CD4-positive, CD25-positive, alpha-beta regulatory T cell (primary cell): ENCODE results near the gene ARHGAP30. TPM values are rescaled to one million over a fixed set of nuclear protein-coding genes. Genes with fewer than 3 reads are reported as not detected.
"Not testable (repeated sequence)": the region's sequence is repeated elsewhere in the genome, so short reads cannot be mapped to it uniquely, and the experiment has no call there.

ENCODE experiments used
- ATAC-seq, 2 donors: fragments of 150-1000 bp; cut with Tn5 transposase; one replicate each; pipeline ENCODE4 v1.10.0; 2021; ENCODE audit warnings: low read depth in 2 of 2, moderate number of reproducible peaks in 2 of 2, moderate library complexity in 1 of 2
- DNase-seq, 3 donors: peaks; one replicate each; pipeline versions ENCODE4 v3.0.0 to v3.0.0-alpha.2; 2012 to 2022; ENCODE audit warnings: mixed read lengths in 1 of 3
- H3K27ac ChIP-seq: one replicate; pipeline ENCODE4 v1.7.0; 2013; ENCODE audit warnings: mild to moderate bottlenecking, low read length; ENCODE audit not compliant: insufficient read depth, poor library complexity, severe bottlenecking
- H3K27me3 ChIP-seq: one replicate; pipeline ENCODE4 v1.7.0; 2013; ENCODE audit warnings: low read length; ENCODE audit not compliant: control insufficient read depth, insufficient read depth
- H3K36me3 ChIP-seq: one replicate; pipeline ENCODE4 v1.7.0; 2013; ENCODE audit warnings: mild to moderate bottlenecking, low read length, moderate library complexity; ENCODE audit not compliant: control insufficient read depth, insufficient read depth
- H3K4me1 ChIP-seq: 2 replicates; pipeline ENCODE4 v1.7.0; 2013; ENCODE audit warnings: mild to moderate bottlenecking, low read length; ENCODE audit not compliant: insufficient read depth, control insufficient read depth, poor library complexity, severe bottlenecking
- H3K4me3 ChIP-seq: one replicate; pipeline ENCODE4 v1.7.0; 2013; ENCODE audit warnings: low read depth, mild to moderate bottlenecking, low read length, moderate library complexity
- H3K9me3 ChIP-seq, 2 experiments: 1 replicate in 1 of 2; 2 replicates in 1 of 2; pipeline ENCODE4 v1.7.0; 2013; ENCODE audit warnings: low read length in 2 of 2, mild to moderate bottlenecking in 1 of 2, moderate library complexity in 1 of 2; ENCODE audit not compliant: control insufficient read depth in 2 of 2
- H3K27ac Mint-ChIP-seq, 3 donors: one replicate each; pipeline ENCODE4 v1.8.0; 2020 to 2022; ENCODE audit warnings: mild to moderate bottlenecking in 3 of 3, mixed read lengths in 3 of 3, moderate library complexity in 2 of 3
- H3K27me3 Mint-ChIP-seq: one replicate; pipeline ENCODE4 v1.8.0; 2022; ENCODE audit warnings: mild to moderate bottlenecking, mixed read lengths
- H3K36me3 Mint-ChIP-seq: one replicate; pipeline ENCODE4 v1.8.0; 2020; ENCODE audit warnings: mixed read lengths
- H3K4me1 Mint-ChIP-seq, 4 donors: one replicate each; pipeline ENCODE4 v1.8.0; 2020 to 2022; ENCODE audit warnings: mixed read lengths in 4 of 4, mild to moderate bottlenecking in 1 of 4
- H3K4me3 Mint-ChIP-seq, 4 donors: one replicate each; pipeline ENCODE4 v1.8.0; 2020 to 2022; ENCODE audit warnings: mild to moderate bottlenecking in 4 of 4, mixed read lengths in 4 of 4, moderate library complexity in 3 of 4
- H3K9me3 Mint-ChIP-seq, 7 donors: one replicate each; pipeline ENCODE4 v1.8.0; 2020 to 2022; ENCODE audit warnings: mixed read lengths in 7 of 7, mild to moderate bottlenecking in 3 of 7, moderate library complexity in 2 of 7
- polyA plus RNA-seq, 4 donors: library from polyadenylated mRNA; unstranded; fragments of 300-500 nt; fragmentation: Illumina TruSeq; gene quantifications; one replicate each; pipeline ENCODE4 v1.2.3, GENCODE V29; 2021
- total RNA-seq: library from RNA; stranded (reverse); gene quantifications from one replicate; pipeline ENCODE4 v1.2.3, GENCODE V29; 2022

Gene ARHGAP30
- total RNA-seq (204 TPM), polyA plus RNA-seq (100 to 1,000 TPM; 144 to 159 (median 151) TPM)

- no peaks in the 10 kb centered on the region for H3K9me3 Mint-ChIP-seq
- Histone ChIP-seq H3K9me3 (no peaks in the 10 kb centered on the region), H3K27ac (peak within 1 kb of the TSS; percentile 89), H3K4me1 (peaks cover 64% of the 10 kb centered on the region), H3K4me3 (peak within 1 kb of the TSS; percentile 97), H3K36me3 (peaks cover 11% of the 10 kb centered on the region), H3K27me3 (no peaks in the 10 kb centered on the region)
- H3K27me3 Mint-ChIP-seq = no peaks in the 10 kb centered on the region
- ATAC-seq (peak; percentile 86 to 89), DNase-seq (peak; percentile 76 to 98 (median 90))
- peaks cover 13% of the 10 kb centered on the region for H3K36me3 Mint-ChIP-seq
- peak within 1 kb of the TSS; percentile 97 to 100 (median 99) for H3K27ac Mint-ChIP-seq
- H3K4me3 Mint-ChIP-seq = peak within 1 kb of the TSS; percentile 97 to 100 (median 98)
- peaks cover 5 to 60% (median 27%) of the 10 kb centered on the region in 4 donors for H3K4me1 Mint-ChIP-seq
Observed at GRCh38 chr1:161069731-161070270, at the start of gene ARHGAP30. Gene ARHGAP30 (minus strand): TSS chr1:161069891. CDS start chr1:161069624, 267 bp downstream.

GRCh38 chr1:161117759-161118581, 48.3 kb upstream of the ARHGAP30 start, which contains the start of the genes NIT1 and PFDN2:
Gene NIT1 (plus strand): TSS chr1:161118105. CDS start chr1:161118177, 72 bp downstream.
Gene PFDN2 (minus strand): TSS chr1:161118037. CDS start chr1:161118026, 11 bp downstream.
- DNase-seq (peak; percentile 82 to 91 (median 87)), ATAC-seq (peak; percentile 77 to 79)
- Mint-ChIP-seq H3K36me3 (peaks cover 15% of the 10 kb centered on the region), H3K4me1 (peaks cover 22 to 78% (median 47%) of the 10 kb centered on the region in 4 donors), H3K4me3 (peak within 1 kb of the TSS; percentile 85 to 97 (median 96)), H3K27me3 (peaks cover 8% of the 10 kb centered on the region), H3K27ac (peak within 1 kb of the TSS; percentile 92 to 96 (median 95)), H3K9me3 (no peaks in the 10 kb centered on the region)
- Histone ChIP-seq H3K4me1 (peaks cover 61% of the 10 kb centered on the region), H3K9me3 (no peaks in the 10 kb centered on the region), H3K27ac (peak within 1 kb of the TSS; percentile 91), H3K4me3 (peak within 1 kb of the TSS; percentile 93), H3K36me3 (peaks cover 30% of the 10 kb centered on the region), H3K27me3 (no peaks in the 10 kb centered on the region)

- Histone ChIP-seq H3K4me1 (peaks cover 65% of the 10 kb centered on the region), H3K4me3 (peak overlapping the region; percentile 15), H3K36me3 (peaks cover 10% of the 10 kb centered on the region)
- Mint-ChIP-seq H3K27ac (peak overlapping the region in 2 of 3 donors; percentile 79 to 81), H3K4me1 (peaks cover 33 to 90% (median 58%) of the 10 kb centered on the region in 4 donors), H3K4me3 (peak overlapping the region; percentile 85 to 97 (median 96))
- ATAC-seq, H3K9me3 ChIP-seq, DNase-seq, H3K9me3 Mint-ChIP-seq, H3K36me3 Mint-ChIP-seq, H3K27me3 ChIP-seq, H3K27me3 Mint-ChIP-seq, H3K27ac ChIP-seq: not testable (repeated sequence)
Observed at GRCh38 chr1:161115961-161116360, 46.3 kb upstream of the ARHGAP30 start.

- peaks cover 65% of the 10 kb centered on the region for H3K4me1 ChIP-seq
- H3K27ac ChIP-seq = no peak overlapping the region
- peak; percentile 26 to 28 for ATAC-seq
- H3K4me3 ChIP-seq = no peak overlapping the region
- peak in 1 of 3 donors; percentile 48 for DNase-seq
- no peaks in the 10 kb centered on the region for H3K9me3 ChIP-seq
- no peaks in the 10 kb centered on the region for H3K9me3 Mint-ChIP-seq
- peaks cover 34 to 89% (median 57%) of the 10 kb centered on the region in 4 donors for H3K4me1 Mint-ChIP-seq
- H3K27me3 ChIP-seq = no peaks in the 10 kb centered on the region
- peaks cover 7% of the 10 kb centered on the region for H3K36me3 ChIP-seq
- peak overlapping the region; percentile 85 to 97 (median 96) for H3K4me3 Mint-ChIP-seq
- H3K27ac Mint-ChIP-seq = peak overlapping the region in 2 of 3 donors; percentile 42 to 81
- H3K36me3 Mint-ChIP-seq = peaks cover 4% of the 10 kb centered on the region
- peaks cover 8% of the 10 kb centered on the region for H3K27me3 Mint-ChIP-seq
Observed at GRCh38 chr1:161115132-161115711, 45.5 kb upstream of the ARHGAP30 start.

- peaks cover 8% of the 10 kb centered on the region for H3K27me3 Mint-ChIP-seq
- H3K9me3 Mint-ChIP-seq = no peaks in the 10 kb centered on the region
- peaks cover 32 to 82% (median 54%) of the 10 kb centered on the region in 4 donors for H3K4me1 Mint-ChIP-seq
- Histone ChIP-seq H3K27me3 (no peaks in the 10 kb centered on the region), H3K4me3 (no peak overlapping the region), H3K36me3 (peaks cover 12% of the 10 kb centered on the region), H3K4me1 (peaks cover 58% of the 10 kb centered on the region), H3K27ac (no peak overlapping the region), H3K9me3 (no peaks in the 10 kb centered on the region)
- H3K36me3 Mint-ChIP-seq = peaks cover 4% of the 10 kb centered on the region
- ATAC-seq (no peak), DNase-seq (no peak)
- peak overlapping the region in 2 of 4 donors; percentile 8 to 85 for H3K4me3 Mint-ChIP-seq
- peak overlapping the region in 2 of 3 donors; percentile 17 to 81 for H3K27ac Mint-ChIP-seq
Observed at GRCh38 chr1:161114556-161114955, 44.9 kb upstream of the ARHGAP30 start.

- ATAC-seq (no peak), DNase-seq (no peak)
- Mint-ChIP-seq H3K36me3 (peaks cover 4% of the 10 kb centered on the region), H3K9me3 (no peaks in the 10 kb centered on the region), H3K4me3 (peak overlapping the region; percentile 4 to 85 (median 16)), H3K27me3 (peaks cover 8% of the 10 kb centered on the region), H3K4me1 (peaks cover 32 to 77% (median 56%) of the 10 kb centered on the region in 4 donors), H3K27ac (peak overlapping the region in 1 of 3 donors; percentile 81)
- H3K27ac ChIP-seq = no peak overlapping the region
- H3K27me3 ChIP-seq = no peaks in the 10 kb centered on the region
- peaks cover 17% of the 10 kb centered on the region for H3K36me3 ChIP-seq
- H3K4me1 ChIP-seq = peaks cover 52% of the 10 kb centered on the region
- no peaks in the 10 kb centered on the region for H3K9me3 ChIP-seq
- H3K4me3 ChIP-seq = no peak overlapping the region
Observed at GRCh38 chr1:161113915-161114314, 44.2 kb upstream of the ARHGAP30 start.

GRCh38 chr1:161111527-161111926, 41.8 kb upstream of the ARHGAP30 start:
- peaks cover 32% of the 10 kb centered on the region for H3K4me1 ChIP-seq
- no peaks in the 10 kb centered on the region for H3K27me3 Mint-ChIP-seq
- no peak overlapping the region for H3K27ac ChIP-seq
- H3K36me3 ChIP-seq = peaks cover 21% of the 10 kb centered on the region
- peaks cover 0 to under 1% (median 0%) of the 10 kb centered on the region in 7 donors for H3K9me3 Mint-ChIP-seq
- no peak overlapping the region for H3K4me3 Mint-ChIP-seq
- H3K36me3 Mint-ChIP-seq = peaks cover 4% of the 10 kb centered on the region
- ATAC-seq = no peak
- no peaks in the 10 kb centered on the region for H3K27me3 ChIP-seq
- H3K9me3 ChIP-seq = no peaks in the 10 kb centered on the region
- H3K27ac Mint-ChIP-seq = no peak overlapping the region
- no peak for DNase-seq
- no peak overlapping the region for H3K4me3 ChIP-seq
- H3K4me1 Mint-ChIP-seq = peaks cover 33 to 64% (median 50%) of the 10 kb centered on the region in 4 donors
